Caco-2 (cell line): Measurements from ENCODE around the gene P3H2. TPM values are rescaled to one million over a fixed set of nuclear protein-coding genes. Genes with fewer than 3 reads are reported as not detected.

ENCODE experiments used
- BruUV-seq: library from RNA; stranded (reverse); fragments of 400-500 nt; replicated peaks from 2 replicates; lab custom pipeline; 2021; lab: Mats Ljungman, UMichigan
- CTCF ChIA-PET: fragments of 300-600 bp; sonication (Branson Sonifier 250); formaldehyde crosslinking; loops from one replicate; lab custom pipeline; 2022; ENCODE audit warnings: antibody characterized with exemption; lab: Charles Lee
- POLR2A ChIA-PET: fragments of 300-600 bp; sonication (Branson Sonifier 250); formaldehyde crosslinking; loops from one replicate; lab custom pipeline; 2022; ENCODE audit warnings: antibody characterized with exemption; lab: Charles Lee
- DNase-seq, 2 experiments: peaks; one replicate each; pipeline versions ENCODE4 v3.0.0 to v3.0.0-alpha.2; 2020 to 2022
- H3K27me3 ChIP-seq: replicated peaks from 2 replicates; pipeline ENCODE4 v1.6.0; 2011; ENCODE audit warnings: low read length; ENCODE audit not compliant: control insufficient read depth, insufficient read depth
- H3K36me3 ChIP-seq: 2 replicates; pipeline ENCODE4 v1.5.1; 2011; ENCODE audit warnings: low read length; ENCODE audit not compliant: control insufficient read depth, insufficient read depth
- H3K4me1 ChIP-seq: fragments of 250-450 bp; sonication (Bioruptor Pico); 2 replicates; pipeline ENCODE4 v1.5.1; 2020; ENCODE audit warnings: mild to moderate bottlenecking
- H3K4me3 ChIP-seq: 2 replicates; pipeline ENCODE4 v1.5.1; 2011; ENCODE audit warnings: low read depth, mild to moderate bottlenecking, control low read depth, low read length
- H3K9me3 ChIP-seq: fragments of 250-450 bp; sonication (Bioruptor Pico); 2 replicates; pipeline ENCODE4 v1.5.1; 2020; ENCODE audit warnings: mild to moderate bottlenecking, moderate library complexity
- H3K27ac Mint-ChIP-seq: one replicate; pipeline ENCODE4 v1.8.0; 2022; ENCODE audit warnings: mixed read lengths; ENCODE audit not compliant: unreplicated experiment
- H3K27me3 Mint-ChIP-seq: one replicate; pipeline ENCODE4 v1.8.0; 2022; ENCODE audit warnings: mixed read lengths; ENCODE audit not compliant: insufficient read depth, unreplicated experiment
- H3K36me3 Mint-ChIP-seq: one replicate; pipeline ENCODE4 v1.8.0; 2022; ENCODE audit warnings: mild to moderate bottlenecking, mixed read lengths; ENCODE audit not compliant: insufficient read depth, unreplicated experiment
- H3K4me1 Mint-ChIP-seq: one replicate; pipeline ENCODE4 v1.8.0; 2022; ENCODE audit warnings: low read depth, mixed read lengths; ENCODE audit not compliant: unreplicated experiment
- H3K4me3 Mint-ChIP-seq: one replicate; pipeline ENCODE4 v1.8.0; 2022; ENCODE audit warnings: mild to moderate bottlenecking, moderate library complexity, mixed read lengths; ENCODE audit not compliant: unreplicated experiment
- H3K9me3 Mint-ChIP-seq: one replicate; pipeline ENCODE4 v1.8.0; 2022; ENCODE audit warnings: mixed read lengths; ENCODE audit not compliant: unreplicated experiment
- CTCF ChIP-seq, 2 experiments: fragments of 200-600 bp in 1 of 2; IDR thresholded peaks; 1 replicate in 1 of 2; 2 replicates in 1 of 2; pipeline versions ENCODE4 v1.5.1 to v1.8.0; 2011 to 2022; ENCODE audit warnings: antibody characterized with exemption in 1 of 2, control low read depth in 1 of 2, inconsistent platforms in 1 of 2, low read depth in 1 of 2, low read length in 1 of 2, mild to moderate bottlenecking in 1 of 2, moderate library complexity in 1 of 2; ENCODE audit not compliant: insufficient read depth in 1 of 2, severe bottlenecking in 1 of 2, unreplicated experiment in 1 of 2
- intact Hi-C: fragments of 100-400 bp; cut with micrococcal nuclease; formaldehyde crosslinking; loops from one replicate; pipeline ENCODE4 v1.10.0; 2022; ENCODE audit not compliant: unreplicated experiment
- total RNA-seq: library from RNA; stranded (reverse); gene quantifications from 2 replicates; pipeline ENCODE4 v1.2.3, GENCODE V29; 2022

The P3H2 gene
- total RNA-seq, 1 experiment from 2014 or later: 55.8 TPM

- Histone ChIP-seq H3K4me1 (no peaks in the 10 kb centered on the region), H3K27me3 (no peaks in the 10 kb centered on the region), H3K4me3 (no peak overlapping the region), H3K9me3 (no peaks in the 10 kb centered on the region), H3K36me3 (no peaks in the 10 kb centered on the region)
- CTCF ChIA-PET: no interaction called here
- no peak overlapping the region for H3K4me3 Mint-ChIP-seq
- no peak for TF ChIP-seq CTCF (IDR thresholded peaks at IDR 0.05; ENCODE audit: insufficient read depth in 1 of 2, low read depth in 1 of 2, low read length in 1 of 2, severe bottlenecking in 1 of 2, unreplicated experiment in 1 of 2)
- no peak for DNase-seq
- POLR2A ChIA-PET: no interaction called here
- BruUV-seq: no TSS peak
- H3K27me3 Mint-ChIP-seq: no peaks in the 10 kb centered on the region
- peaks cover 11% of the 10 kb centered on the region for H3K36me3 Mint-ChIP-seq
- H3K9me3 Mint-ChIP-seq: no peaks in the 10 kb centered on the region
- intact Hi-C loops: no loop called here
- no peak overlapping the region for H3K27ac Mint-ChIP-seq
- H3K4me1 Mint-ChIP-seq: peaks cover 18% of the 10 kb centered on the region
Measured at GRCh38 chr3:190092250-190092649, 28.4 kb downstream of the P3H2 start.

DNA sequence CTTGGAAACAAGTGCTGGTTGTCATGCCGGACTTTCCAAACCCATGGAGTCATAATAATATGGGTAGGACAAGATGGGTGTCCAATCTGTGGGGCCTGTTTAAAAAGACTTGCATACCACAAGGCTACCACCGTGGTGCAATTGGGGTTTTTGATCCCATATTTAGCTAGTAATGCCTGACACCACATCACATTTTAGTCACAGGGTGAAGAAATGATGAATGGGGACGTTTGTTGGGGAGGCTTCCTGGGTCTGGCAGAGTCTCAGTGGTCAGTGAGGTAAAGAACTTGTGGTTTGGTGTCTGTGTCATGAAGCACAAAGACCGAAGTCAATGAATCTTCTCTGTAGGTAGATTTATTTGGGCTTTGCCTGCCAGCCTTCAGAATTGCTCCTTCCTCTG lies 31.0 kb downstream of the P3H2 start:
- Histone ChIP-seq H3K4me3 (no peak overlapping the region), H3K9me3 (no peaks in the 10 kb centered on the region), H3K4me1 (no peaks in the 10 kb centered on the region), H3K36me3 (no peaks in the 10 kb centered on the region), H3K27me3 (no peaks in the 10 kb centered on the region)
- Mint-ChIP-seq H3K36me3 (peaks cover 11% of the 10 kb centered on the region), H3K4me1 (peaks cover 15% of the 10 kb centered on the region), H3K27ac (no peak overlapping the region), H3K9me3 (no peaks in the 10 kb centered on the region), H3K4me3 (no peak overlapping the region), H3K27me3 (no peaks in the 10 kb centered on the region)
- intact Hi-C loops: no loop called here
- no peak for TF ChIP-seq CTCF (IDR thresholded peaks at IDR 0.05; ENCODE audit: insufficient read depth in 1 of 2, low read depth in 1 of 2, low read length in 1 of 2, severe bottlenecking in 1 of 2, unreplicated experiment in 1 of 2)
- DNase-seq: no peak
- BruUV-seq: no TSS peak
- ChIA-PET POLR2A (no interaction called here), CTCF (no interaction called here)

GRCh38 chr3:190088890-190089289 lies 31.8 kb downstream of the P3H2 start:
- DNase-seq: no peak
- CTCF ChIA-PET: no interaction called here
- Histone ChIP-seq H3K4me1 (no peaks in the 10 kb centered on the region), H3K9me3 (no peaks in the 10 kb centered on the region), H3K27me3 (no peaks in the 10 kb centered on the region), H3K4me3 (no peak overlapping the region), H3K36me3 (no peaks in the 10 kb centered on the region)
- Mint-ChIP-seq H3K27me3 (no peaks in the 10 kb centered on the region), H3K4me3 (no peak overlapping the region), H3K9me3 (no peaks in the 10 kb centered on the region), H3K27ac (no peak overlapping the region), H3K36me3 (peaks cover 11% of the 10 kb centered on the region), H3K4me1 (peaks cover 10% of the 10 kb centered on the region)
- intact Hi-C loops: no loop called here
- no peak for TF ChIP-seq CTCF (IDR thresholded peaks at IDR 0.05; ENCODE audit: insufficient read depth in 1 of 2, low read depth in 1 of 2, low read length in 1 of 2, severe bottlenecking in 1 of 2, unreplicated experiment in 1 of 2)
- POLR2A ChIA-PET: interaction anchor here (0.6 kb wide), 1 partner anchor 180 kb away, joined by 4 read pairs; no protein-coding TSS in a partner anchor
- BruUV-seq: no TSS peak
